HL-60 (cell line): ENCODE data around the gene ZNF341.

Experiments used
- CTCF ChIP-seq: IDR thresholded peaks from one replicate; pipeline ENCODE4 v1.5.1; 2011; ENCODE audit warnings: low read length, control low read depth, inconsistent platforms; ENCODE audit not compliant: insufficient read depth
- REST ChIP-seq: IDR thresholded peaks from 2 replicates; pipeline ENCODE4 v1.6.1; 2012; ENCODE audit warnings: low read depth; ENCODE audit not compliant: insufficient replicate concordance

DNA sequence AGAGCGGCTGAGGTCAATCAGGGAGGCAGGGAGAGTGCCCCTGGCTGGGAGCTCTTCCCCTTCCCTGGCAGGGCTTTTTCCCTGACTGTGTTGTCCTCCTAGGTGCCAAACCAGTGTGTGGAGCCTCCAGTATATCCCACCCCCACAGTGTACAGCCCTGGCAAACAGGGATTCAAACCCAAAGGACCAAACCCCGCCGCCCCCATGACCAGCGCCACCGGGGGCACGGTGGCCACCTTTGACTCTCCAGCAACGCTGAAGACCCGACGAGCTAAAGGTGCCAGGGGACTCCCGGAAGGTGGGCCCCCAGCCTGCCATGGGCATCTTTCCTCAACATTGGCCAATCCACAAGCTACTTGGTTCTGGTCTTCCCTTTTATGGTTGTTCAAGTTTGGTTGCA lies 25.2 kb downstream of the ZNF341 start:
- no peak for TF ChIP-seq CTCF
- no peak for TF ChIP-seq REST
